Smooth muscle cell (in vitro differentiated cells): ENCODE data around the gene SON. TPM values are rescaled to one million over a fixed set of nuclear protein-coding genes. Genes with fewer than 3 reads are reported as not detected.
"Not testable (repeated sequence)": the region's sequence is repeated elsewhere in the genome, so short reads cannot be mapped to it uniquely, and the experiment has no call there.

Source experiments
- DNase-seq: peaks from one replicate; lab custom pipeline; 2025; ENCODE audit not compliant: unreplicated experiment; lab: John Stamatoyannopoulos, UW
- H2AFZ ChIP-seq: fragments of 200-600 bp; sonication (generic); 2 replicates; pipeline ENCODE4 v1.6.0; 2016; ENCODE audit warnings: antibody characterized with exemption, low read depth, mild to moderate bottlenecking
- H3F3A ChIP-seq: fragments of 200-600 bp; sonication (generic); 2 replicates; pipeline ENCODE4 v1.6.0; 2017; ENCODE audit warnings: antibody characterized with exemption, low read depth
- H3K27ac ChIP-seq: fragments of 200-600 bp; sonication (generic); 2 replicates; pipeline ENCODE4 v1.5.1; 2016; ENCODE audit warnings: low read depth, mild to moderate bottlenecking
- H3K27me3 ChIP-seq: fragments of 200-600 bp; sonication (generic); 2 replicates; pipeline ENCODE4 v1.6.1; 2016; ENCODE audit warnings: low read depth, mild to moderate bottlenecking
- H3K36me3 ChIP-seq: fragments of 200-600 bp; sonication (generic); 2 replicates; pipeline ENCODE4 v1.5.1; 2016; ENCODE audit warnings: low read depth
- H3K4me1 ChIP-seq: fragments of 200-600 bp; sonication (generic); 2 replicates; pipeline ENCODE4 v1.5.1; 2016; ENCODE audit warnings: low read depth
- H3K4me2 ChIP-seq: fragments of 200-600 bp; sonication (generic); 2 replicates; pipeline ENCODE4 v1.6.0; 2016; ENCODE audit warnings: mild to moderate bottlenecking
- H3K4me3 ChIP-seq: fragments of 200-600 bp; sonication (generic); 2 replicates; pipeline ENCODE4 v1.5.1; 2016; ENCODE audit warnings: mild to moderate bottlenecking
- H3K79me2 ChIP-seq: fragments of 200-600 bp; sonication (generic); 2 replicates; pipeline ENCODE4 v1.6.0; 2016; ENCODE audit warnings: low read depth, mild to moderate bottlenecking
- H3K9ac ChIP-seq: fragments of 200-600 bp; sonication (generic); 2 replicates; pipeline ENCODE4 v1.6.0; 2016; ENCODE audit warnings: low read depth
- H3K9me3 ChIP-seq: fragments of 200-600 bp; sonication (generic); replicated peaks from 2 replicates; pipeline ENCODE4 v1.5.1; 2016; ENCODE audit warnings: low read depth
- H4K20me1 ChIP-seq: fragments of 200-600 bp; sonication (generic); 2 replicates; pipeline ENCODE4 v1.6.0; 2016; ENCODE audit warnings: low read depth
- WGBS: methylation state at CpG from one replicate; pipeline ENCODE4 v1.1.7; 2016; ENCODE audit warnings: low lambda C conversion rate; 5-methylcytosine and 5-hydroxymethylcytosine counted together
- polyA plus RNA-seq: library from polyadenylated mRNA; unstranded; fragments of >200 nt; fragmentation: Nextera tagmentation; extraction: Ambion mirVana; gene quantifications from 2 replicates; pipeline ENCODE4 v1.2.1, GENCODE V29; 2016
- total RNA-seq: library from RNA; depleted of rRNA; stranded (reverse); fragments of >200 nt; gene quantifications from 2 replicates; pipeline ENCODE4 v1.2.3, GENCODE V29; 2014
- TF ChIP-seq, protein P1 (sequence below): fragments of 200-600 bp; sonication (generic); IDR thresholded peaks from 2 replicates; pipeline ENCODE4 v1.5.1; 2017; ENCODE audit warnings: borderline replicate concordance, mild to moderate bottlenecking, antibody characterized with exemption; ENCODE audit not compliant: insufficient read depth, poor library complexity, severe bottlenecking

SON gene
- total and polyA plus RNA-seq, 2 experiments from 2014 or later, result 164 to 286 TPM

- Histone ChIP-seq H3K4me3 (no peak overlapping the region), H3K4me1 (no peaks in the 10 kb centered on the region), H3K4me2 (no peak overlapping the region), H2AFZ (no peak overlapping the region), H3K9me3 (no peaks in the 10 kb centered on the region), H3K9ac (no peak overlapping the region), H3K27ac (peak overlapping the region; percentile 16), H3F3A (no peaks in the 10 kb centered on the region), H3K36me3 (peaks cover under 1% of the 10 kb centered on the region), H4K20me1 (peaks cover 3% of the 10 kb centered on the region), H3K27me3 (no peaks in the 10 kb centered on the region), H3K79me2 (no peaks in the 10 kb centered on the region)
- WGBS, result 29% methylated on average over 1 of the region's 1 CpG
- TF ChIP-seq, protein P1, sequence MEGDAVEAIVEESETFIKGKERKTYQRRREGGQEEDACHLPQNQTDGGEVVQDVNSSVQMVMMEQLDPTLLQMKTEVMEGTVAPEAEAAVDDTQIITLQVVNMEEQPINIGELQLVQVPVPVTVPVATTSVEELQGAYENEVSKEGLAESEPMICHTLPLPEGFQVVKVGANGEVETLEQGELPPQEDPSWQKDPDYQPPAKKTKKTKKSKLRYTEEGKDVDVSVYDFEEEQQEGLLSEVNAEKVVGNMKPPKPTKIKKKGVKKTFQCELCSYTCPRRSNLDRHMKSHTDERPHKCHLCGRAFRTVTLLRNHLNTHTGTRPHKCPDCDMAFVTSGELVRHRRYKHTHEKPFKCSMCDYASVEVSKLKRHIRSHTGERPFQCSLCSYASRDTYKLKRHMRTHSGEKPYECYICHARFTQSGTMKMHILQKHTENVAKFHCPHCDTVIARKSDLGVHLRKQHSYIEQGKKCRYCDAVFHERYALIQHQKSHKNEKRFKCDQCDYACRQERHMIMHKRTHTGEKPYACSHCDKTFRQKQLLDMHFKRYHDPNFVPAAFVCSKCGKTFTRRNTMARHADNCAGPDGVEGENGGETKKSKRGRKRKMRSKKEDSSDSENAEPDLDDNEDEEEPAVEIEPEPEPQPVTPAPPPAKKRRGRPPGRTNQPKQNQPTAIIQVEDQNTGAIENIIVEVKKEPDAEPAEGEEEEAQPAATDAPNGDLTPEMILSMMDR, result no peak
- no peak for DNase-seq
Measured at GRCh38 chr21:33608559-33608958, 65.7 kb downstream of the SON start.

GRCh38 chr21:33611006-33611744 is 68.3 kb downstream of the SON start:
- WGBS, result 81% methylated on average over 7 of the region's 7 CpGs
- TF ChIP-seq, protein P1, result no peak
- H3K4me2 ChIP-seq, result no peak overlapping the region

GRCh38 chr21:33617565-33617964 is 74.7 kb downstream of the SON start:
- not testable (repeated sequence) for H3K4me1 ChIP-seq, H3K9me3 ChIP-seq, H4K20me1 ChIP-seq, H3K79me2 ChIP-seq, H3F3A ChIP-seq, H3K27ac ChIP-seq, H3K4me3 ChIP-seq, H2AFZ ChIP-seq, H3K4me2 ChIP-seq, H3K27me3 ChIP-seq, H3K9ac ChIP-seq, DNase-seq
- 96% methylated on average over 11 of the region's 11 CpGs for WGBS
- H3K36me3 ChIP-seq, result peaks cover 13% of the 10 kb centered on the region

More at GRCh38 chr21:33611006-33611744, 68.3 kb downstream of the SON start:
- H3K4me3 ChIP-seq, result no peak overlapping the region
- no peaks in the 10 kb centered on the region for H4K20me1 ChIP-seq
- no peak overlapping the region for H3K27ac ChIP-seq
- no peak overlapping the region for H3K9ac ChIP-seq
- H3K27me3 ChIP-seq, result no peaks in the 10 kb centered on the region
- no peak for DNase-seq
- H3K36me3 ChIP-seq, result peaks cover 2% of the 10 kb centered on the region
- no peaks in the 10 kb centered on the region for H3K79me2 ChIP-seq
- no peak overlapping the region for H2AFZ ChIP-seq
- no peaks in the 10 kb centered on the region for H3F3A ChIP-seq
- H3K4me1 ChIP-seq, result no peaks in the 10 kb centered on the region
- no peaks in the 10 kb centered on the region for H3K9me3 ChIP-seq

DNA sequence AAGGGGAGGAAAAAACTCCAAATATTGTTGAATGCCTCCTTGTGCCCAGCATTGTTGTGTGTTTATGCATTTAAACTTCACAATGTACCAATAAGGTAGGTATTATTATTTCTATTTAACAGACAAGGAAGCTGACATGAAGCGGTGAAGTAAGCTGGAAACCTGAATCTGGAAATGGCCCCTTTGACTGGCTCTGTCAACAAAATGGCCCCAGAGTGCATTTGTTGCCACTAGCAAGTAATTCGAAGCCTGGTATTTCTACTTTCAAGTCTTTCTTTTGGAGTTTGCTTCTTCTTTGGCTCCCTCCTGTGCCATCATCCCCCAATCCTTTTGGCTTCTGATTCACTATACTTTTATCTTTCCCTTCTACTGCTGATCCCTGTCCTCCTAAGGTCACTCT is 75.6 kb downstream of the SON start:
- Histone ChIP-seq H4K20me1 (no peaks in the 10 kb centered on the region), H3K4me2 (no peak overlapping the region), H3K9me3 (no peaks in the 10 kb centered on the region), H3K4me1 (no peaks in the 10 kb centered on the region), H3K36me3 (peaks cover 16% of the 10 kb centered on the region), H3K9ac (no peak overlapping the region), H2AFZ (no peak overlapping the region), H3K79me2 (no peaks in the 10 kb centered on the region), H3K27me3 (no peaks in the 10 kb centered on the region), H3K27ac (no peak overlapping the region), H3K4me3 (no peak overlapping the region), H3F3A (no peaks in the 10 kb centered on the region)
- TF ChIP-seq, protein P1, result no peak
- 98% methylated on average over 2 of the region's 2 CpGs for WGBS
- no peak for DNase-seq
